Smooth muscle cell of bladder (primary cell): ENCODE results near the gene SMG6. TPM values are rescaled to one million over a fixed set of nuclear protein-coding genes. Genes with fewer than 3 reads are reported as not detected.

ENCODE experiments used
- total RNA-seq: library from RNA; depleted of rRNA; stranded (reverse); fragments of >200 nt; gene quantifications from 2 replicates; pipeline ENCODE4 v1.2.3, GENCODE V29; 2014

Gene SMG6
- 22.0 and 26.3 TPM in 2 replicates for total RNA-seq

DNA sequence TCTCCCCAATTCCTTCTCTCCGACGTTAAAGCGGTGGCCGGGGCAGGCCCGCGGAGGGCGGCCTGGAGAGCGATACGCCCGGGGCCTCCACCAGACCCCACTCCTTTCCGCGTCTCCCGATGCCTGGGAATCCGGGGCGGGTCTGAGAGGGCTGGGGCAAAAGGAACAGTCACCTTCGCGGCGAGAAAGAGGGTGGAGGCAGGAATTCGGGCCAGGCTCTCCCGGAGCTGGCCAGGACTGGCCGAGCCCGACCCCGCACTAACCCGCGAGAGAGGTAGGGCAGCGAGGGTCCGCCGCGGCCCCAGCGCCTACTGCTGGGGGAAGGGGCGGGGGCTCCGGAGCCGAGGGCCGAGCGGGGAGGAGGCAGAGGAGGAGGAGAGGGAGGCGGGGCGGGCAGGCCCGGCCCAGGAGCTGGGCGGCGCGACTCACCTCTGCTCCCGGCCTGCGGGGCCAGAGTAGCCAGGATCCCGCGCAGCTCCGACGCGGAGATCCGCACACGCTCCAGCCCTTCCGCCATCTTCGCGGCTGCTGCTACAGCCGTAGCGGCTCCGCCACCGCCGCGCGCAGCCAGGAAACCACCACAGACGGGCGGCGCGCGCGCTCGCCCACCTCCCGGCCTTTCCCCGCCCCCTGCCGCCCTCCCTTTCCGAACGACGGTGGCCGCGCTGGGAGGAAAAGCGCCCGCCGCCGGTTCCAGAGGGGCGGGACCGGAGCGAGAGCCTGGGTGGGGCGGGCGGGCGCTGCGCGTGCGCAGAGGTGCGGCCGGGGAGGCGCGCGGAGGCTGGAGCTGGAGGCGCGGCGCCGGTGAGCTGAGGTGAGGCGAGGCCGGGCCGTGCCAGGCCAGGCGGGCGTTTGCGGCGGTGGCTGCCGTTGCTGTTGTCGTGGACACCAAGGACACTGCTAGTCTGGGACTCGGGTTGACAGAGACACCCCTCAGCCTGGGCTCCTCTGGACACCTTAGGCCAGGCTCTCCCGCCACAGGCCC, at the start of gene SMG6, which contains the start of gene SRR:
Gene SMG6, minus strand, starts transcription at position 582 of the 985 bp plus-strand sequence. Its CDS starts 65 bp downstream, at position 517.
Gene SRR, plus strand, starts transcription at position 747 of the 985 bp plus-strand sequence. CDS start 11,611 bp downstream, outside the sequence.

GRCh38 chr17:2336852-2337543, 33.4 kb upstream of the SMG6 start, which contains the start of gene SGSM2:
SGSM2 (plus strand) TSS chr17:2337501; CDS start chr17:2337689, 188 bp downstream.

DNA sequence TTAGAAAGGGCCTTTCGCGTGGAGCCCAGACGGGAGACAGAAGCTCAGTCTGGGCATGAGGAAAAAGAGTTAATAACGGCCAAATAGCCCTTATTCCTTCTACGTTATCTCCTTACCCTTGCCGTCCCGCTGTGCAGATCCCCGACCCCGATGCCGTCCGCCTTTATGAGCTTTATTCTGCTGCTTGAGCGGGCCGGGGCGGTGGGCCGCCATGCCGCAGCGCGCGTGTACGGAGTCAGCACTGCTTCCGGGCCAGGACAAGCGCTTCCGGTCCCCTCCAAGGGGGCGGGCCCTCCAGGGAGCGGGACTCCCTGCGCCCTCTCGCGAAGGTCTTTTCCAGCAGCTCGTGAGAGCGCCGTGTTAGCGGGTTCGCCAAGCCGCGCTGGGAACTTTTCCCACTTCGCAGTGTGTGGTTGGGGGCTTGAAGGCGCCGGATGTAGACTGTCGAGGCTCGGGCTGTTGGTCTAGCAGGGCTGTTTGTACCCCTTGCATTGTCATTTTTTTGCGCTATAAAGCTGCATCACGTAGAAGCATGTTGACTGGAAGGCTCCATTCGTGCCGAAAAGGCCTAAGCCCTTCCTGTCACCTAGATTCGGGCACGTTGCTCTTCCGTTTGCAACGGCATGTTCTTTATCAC, 32.7 kb upstream of the SMG6 start, which contains the start of gene TSR1:
Gene TSR1, minus strand, starts transcription at position 243 of the 637 bp plus-strand sequence. Its CDS starts 30 bp downstream, at position 213.

GRCh38 chr17:2054512-2055291, 248.9 kb downstream of the SMG6 start, which contains the start of gene HIC1:
HIC1 (plus strand) TSS chr17:2055103; CDS start chr17:2056691, 1,588 bp downstream.

DNA sequence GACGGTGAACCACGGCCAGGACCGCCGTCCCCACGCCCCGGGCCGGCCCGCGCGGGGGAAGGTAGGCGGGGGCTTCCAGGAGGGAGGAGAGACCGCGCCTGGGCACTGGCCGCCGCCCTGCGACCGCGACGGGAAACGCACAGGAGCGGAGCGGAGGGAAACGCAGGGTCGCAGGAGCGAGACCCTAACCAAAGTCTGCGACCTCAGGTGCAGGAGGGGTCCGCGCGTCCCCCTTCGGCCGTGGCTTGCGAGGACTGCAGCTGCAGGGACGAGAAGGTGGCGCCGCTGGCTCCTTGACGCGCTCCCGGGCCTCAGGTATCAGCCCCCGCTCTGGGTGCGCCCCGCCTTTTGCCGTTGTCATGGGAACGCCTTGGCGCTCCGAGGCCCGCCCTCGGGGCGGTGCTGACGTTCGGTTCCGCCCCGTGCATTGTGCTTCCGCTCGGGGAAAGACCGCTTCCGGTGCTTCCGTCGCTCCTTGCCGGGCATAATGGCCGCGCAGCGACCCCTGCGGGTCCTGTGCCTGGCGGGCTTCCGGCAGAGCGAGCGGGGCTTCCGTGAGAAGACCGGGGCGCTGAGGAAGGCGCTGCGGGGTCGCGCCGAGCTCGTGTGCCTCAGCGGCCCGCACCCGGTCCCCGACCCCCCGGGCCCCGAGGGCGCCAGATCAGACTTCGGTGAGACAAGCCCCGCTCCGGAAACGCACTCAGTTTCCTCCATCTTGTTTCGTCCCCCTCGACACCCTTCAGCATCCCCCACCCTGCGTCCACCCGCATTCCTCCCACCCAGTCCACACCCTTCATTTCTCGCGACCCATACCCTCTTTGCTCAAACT, 261.8 kb downstream of the SMG6 start, which contains the start of gene OVCA2:
Gene OVCA2, plus strand, starts transcription at position 462 of the 829 bp plus-strand sequence. Its CDS starts 26 bp downstream, at position 488.

GRCh38 chr17:2029911-2030778, 273.4 kb downstream of the SMG6 start, which contains the start of gene DPH1:
DPH1 (plus strand) TSS chr17:2030153; CDS start chr17:2030170, 17 bp downstream.

DNA sequence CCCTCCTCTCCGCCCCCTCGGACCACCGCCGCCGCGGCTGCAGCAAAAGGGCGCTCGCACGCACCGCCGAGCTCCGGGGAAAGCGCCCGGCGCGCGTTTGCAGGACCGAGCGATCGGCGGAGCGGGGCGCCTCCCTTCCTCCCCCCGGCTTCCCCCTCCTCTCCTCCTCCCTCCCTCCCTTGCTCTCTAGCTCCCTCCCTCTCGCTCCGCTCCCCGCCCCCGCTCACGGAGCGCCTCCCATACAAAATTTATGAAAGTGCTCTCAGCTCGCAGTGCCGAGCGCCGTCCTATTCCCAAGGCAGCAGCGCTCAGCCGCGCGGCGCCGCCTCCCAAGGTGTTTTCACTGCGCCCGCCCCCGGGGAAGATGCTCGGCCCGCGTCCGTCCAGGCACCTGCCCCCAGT, 278.4 kb downstream of the SMG6 start, which contains the start of gene RTN4RL1:
Gene RTN4RL1, minus strand, starts transcription at position 115 of the 402 bp plus-strand sequence. CDS start 469 bp downstream, outside the sequence.

Other genes with a start within 250 kb of the SMG6 start
- gene HIC1, start 248.7 kb downstream of the SMG6 start, total RNA-seq = 20.5 and 27.2 TPM in 2 replicates
- 13.8 and 14.7 TPM in 2 replicates for gene SRR, start 165 bp upstream of the SMG6 start, total RNA-seq
- 37.0 and 56.9 TPM in 2 replicates for gene TSR1, start 32.7 kb upstream of the SMG6 start, total RNA-seq
- gene SGSM2, start 33.7 kb upstream of the SMG6 start, total RNA-seq = 32.4 and 34.7 TPM in 2 replicates
- 5.0 and 6.9 TPM in 2 replicates for gene MNT, start 97.3 kb upstream of the SMG6 start, total RNA-seq
- 8.0 and 9.7 TPM in 2 replicates for gene METTL16, start 208.1 kb upstream of the SMG6 start, total RNA-seq